ENCODE data around the gene RAP1GAP2. TPM values are rescaled to one million over a fixed set of nuclear protein-coding genes. Genes with fewer than 3 reads are reported as not detected.

Gene RAP1GAP2
- total and polyA plus RNA-seq, 5 donors = 29.7 to 62.1 (median 43.7) TPM

GRCh38 chr17:2800367-2800766 is 4.1 kb downstream of the RAP1GAP2 start:
- 55% methylated on average over 11 of the region's 11 CpGs for WGBS
- H3K9me3 ChIP-seq (ENCODE audit: control insufficient read depth, low read length) = no peaks in the 10 kb centered on the region
- DNase-seq (peak in 2 of 3 donors; percentile 21 to 34), ATAC-seq (peak in 1 of 2 donors; percentile 47)
- H3K4me1 ChIP-seq (ENCODE audit: control insufficient read depth, insufficient read depth, low read length) = no peaks in the 10 kb centered on the region
- no peaks in the 10 kb centered on the region for H3K27me3 ChIP-seq (ENCODE audit: control insufficient read depth, insufficient read depth)
- no peak overlapping the region for H3K27ac ChIP-seq (ENCODE audit: low read length)
- intact Hi-C loops (cut with DNase I) = no loop called here
- no peak overlapping the region for H3K4me3 ChIP-seq (ENCODE audit: low read length)

DNA sequence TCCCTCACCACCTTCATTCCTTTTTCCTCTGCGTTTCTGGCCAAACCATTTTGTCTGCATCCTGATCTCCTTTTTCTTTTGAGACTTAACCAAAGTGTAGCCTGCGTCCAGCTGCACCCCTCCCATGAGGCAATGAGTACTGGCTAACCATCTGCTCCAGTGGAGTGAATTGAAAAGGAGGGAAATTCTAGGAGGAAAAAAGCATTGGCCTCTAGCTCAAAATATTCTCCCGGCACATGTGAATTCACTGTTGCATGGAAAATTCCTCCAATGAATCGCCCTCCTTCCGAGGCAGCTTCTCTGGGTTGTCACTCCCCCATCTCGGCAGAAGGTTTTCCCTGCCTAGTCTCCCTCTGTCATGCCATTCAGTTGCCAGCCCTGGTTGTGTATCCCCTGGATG is 5.6 kb downstream of the RAP1GAP2 start:
- Histone ChIP-seq H3K4me3 (ENCODE audit: low read length) (no peak overlapping the region), H3K9me3 (ENCODE audit: control insufficient read depth, low read length) (no peaks in the 10 kb centered on the region), H3K4me1 (ENCODE audit: control insufficient read depth, insufficient read depth, low read length) (no peaks in the 10 kb centered on the region), H3K27ac (ENCODE audit: low read length) (no peak overlapping the region), H3K27me3 (ENCODE audit: control insufficient read depth, insufficient read depth) (no peaks in the 10 kb centered on the region)
- WGBS = 41% methylated on average over 6 of the region's 6 CpGs
- ATAC-seq (no peak), DNase-seq (no peak)
- intact Hi-C loops (cut with DNase I) = loop anchor here in 1 of 4 donors (2.0 kb wide), 1 partner anchor 41 kb away; no protein-coding TSS in a partner anchor

- no peak overlapping the region for H3K27ac ChIP-seq (ENCODE audit: low read length)
- H3K4me1 ChIP-seq (ENCODE audit: control insufficient read depth, insufficient read depth, low read length) = no peaks in the 10 kb centered on the region
- WGBS = 95% methylated on average over 8 of the region's 8 CpGs
- intact Hi-C loops (cut with DNase I) = loop anchor here in 1 of 4 donors (2.0 kb wide), 1 partner anchor 42 kb away; no protein-coding TSS in a partner anchor
- H3K4me3 ChIP-seq (ENCODE audit: low read length) = no peak overlapping the region
- H3K9me3 ChIP-seq (ENCODE audit: control insufficient read depth, low read length) = no peaks in the 10 kb centered on the region
- DNase-seq = no peak
- ATAC-seq = no peak
- no peaks in the 10 kb centered on the region for H3K27me3 ChIP-seq (ENCODE audit: control insufficient read depth, insufficient read depth)
These were observed 6.3 kb downstream of the RAP1GAP2 start for GRCh38 chr17:2802574-2802973.

DNA sequence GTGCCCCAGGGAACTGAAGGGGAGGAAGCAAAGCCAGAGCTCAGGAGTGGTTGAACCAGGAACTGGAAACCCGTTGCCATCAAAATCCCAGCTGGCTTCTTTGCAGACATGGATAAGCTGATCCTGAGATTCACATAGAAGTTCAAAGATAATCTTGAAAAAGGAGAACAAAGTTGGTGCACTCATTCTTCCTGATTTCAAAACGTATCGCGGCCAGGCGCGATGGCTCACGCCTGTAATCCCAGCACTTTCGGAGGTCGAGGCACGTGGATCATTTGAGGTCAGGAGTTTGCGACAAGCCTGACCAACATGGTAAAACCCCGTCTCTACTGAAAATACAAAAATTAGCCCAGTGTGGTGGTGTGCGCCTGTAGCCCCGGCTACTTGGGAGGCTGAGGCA is 7.1 kb downstream of the RAP1GAP2 start:
- Histone ChIP-seq H3K4me1 (ENCODE audit: control insufficient read depth, insufficient read depth, low read length) (no peaks in the 10 kb centered on the region), H3K4me3 (ENCODE audit: low read length) (no peak overlapping the region), H3K27me3 (ENCODE audit: control insufficient read depth, insufficient read depth) (no peaks in the 10 kb centered on the region), H3K9me3 (ENCODE audit: control insufficient read depth, low read length) (no peaks in the 10 kb centered on the region), H3K27ac (ENCODE audit: low read length) (no peak overlapping the region)
- 84% methylated on average over 14 of the region's 14 CpGs for WGBS
- no peak for ATAC-seq
- DNase-seq = no peak
- intact Hi-C loops (cut with DNase I) = loop anchor here in 1 of 4 donors (2.0 kb wide), 1 partner anchor 43 kb away; no protein-coding TSS in a partner anchor

GRCh38 chr17:2803971-2804370 is 7.7 kb downstream of the RAP1GAP2 start:
- WGBS = 72% methylated on average over 4 of the region's 4 CpGs
- no peaks in the 10 kb centered on the region for H3K4me1 ChIP-seq (ENCODE audit: control insufficient read depth, insufficient read depth, low read length)
- H3K27ac ChIP-seq (ENCODE audit: low read length) = no peak overlapping the region
- H3K27me3 ChIP-seq (ENCODE audit: control insufficient read depth, insufficient read depth) = no peaks in the 10 kb centered on the region
- DNase-seq (no peak), ATAC-seq (no peak)
- no peak overlapping the region for H3K4me3 ChIP-seq (ENCODE audit: low read length)
- no peaks in the 10 kb centered on the region for H3K9me3 ChIP-seq (ENCODE audit: control insufficient read depth, low read length)
- intact Hi-C loops (cut with DNase I) = loop anchor here in 1 of 4 donors (2.0 kb wide), 1 partner anchor 43 kb away; no protein-coding TSS in a partner anchor

DNA sequence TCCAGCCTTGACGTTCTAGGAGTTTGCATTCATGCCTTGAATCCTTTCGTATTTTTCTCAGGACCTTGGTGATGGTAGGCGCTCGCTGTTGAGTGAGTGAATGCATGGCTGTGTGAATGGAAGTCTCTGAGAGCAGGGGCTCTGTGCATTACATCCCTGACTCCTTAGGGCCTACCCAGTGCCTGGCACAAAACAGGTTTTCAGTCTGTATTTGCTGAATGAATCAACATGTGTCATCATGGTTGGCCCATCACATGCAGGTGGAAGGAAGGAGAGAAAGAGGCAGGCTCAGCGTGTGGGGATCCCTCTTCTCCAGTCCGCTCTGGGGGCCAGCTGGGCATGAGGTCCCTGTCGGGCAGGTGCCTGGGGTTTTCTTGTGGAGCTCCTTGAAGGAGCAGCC is 8.7 kb downstream of the RAP1GAP2 start:
- 86% methylated on average over 7 of the region's 7 CpGs for WGBS
- ATAC-seq (no peak), DNase-seq (no peak)
- intact Hi-C loops (cut with DNase I) = no loop called here
- H3K9me3 ChIP-seq (ENCODE audit: control insufficient read depth, low read length) = no peaks in the 10 kb centered on the region
- H3K4me3 ChIP-seq (ENCODE audit: low read length) = no peak overlapping the region
- H3K4me1 ChIP-seq (ENCODE audit: control insufficient read depth, insufficient read depth, low read length) = no peaks in the 10 kb centered on the region
- H3K27me3 ChIP-seq (ENCODE audit: control insufficient read depth, insufficient read depth) = no peaks in the 10 kb centered on the region
- H3K27ac ChIP-seq (ENCODE audit: low read length) = no peak overlapping the region

DNA sequence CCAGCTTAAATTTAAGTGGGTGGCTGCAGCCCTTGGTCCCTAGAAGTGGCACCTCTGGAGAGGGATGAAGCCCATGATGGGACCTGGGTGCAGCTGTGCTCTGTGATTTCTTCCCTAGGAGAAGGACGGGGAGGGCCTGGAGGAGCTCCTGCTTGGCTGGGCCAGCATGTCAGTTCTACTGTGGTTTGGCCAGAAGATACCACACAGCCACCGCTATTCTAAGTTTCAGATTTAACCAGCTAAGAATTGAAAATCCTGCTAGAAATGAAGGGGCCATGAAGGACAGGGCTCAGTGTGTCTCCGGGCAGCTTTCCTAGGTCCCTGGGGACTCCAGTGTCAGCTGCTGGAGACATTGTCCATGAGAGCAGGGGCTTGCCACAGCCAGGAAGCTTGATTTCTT is 9.7 kb downstream of the RAP1GAP2 start:
- ATAC-seq = no peak
- no peaks in the 10 kb centered on the region for H3K27me3 ChIP-seq (ENCODE audit: control insufficient read depth, insufficient read depth)
- no peak for DNase-seq
- intact Hi-C loops (cut with DNase I) = no loop called here
- WGBS = 60% methylated on average over 3 of the region's 3 CpGs
- H3K27ac ChIP-seq (ENCODE audit: low read length) = no peak overlapping the region
- H3K4me3 ChIP-seq (ENCODE audit: low read length) = no peak overlapping the region
- no peaks in the 10 kb centered on the region for H3K4me1 ChIP-seq (ENCODE audit: control insufficient read depth, insufficient read depth, low read length)
- H3K9me3 ChIP-seq (ENCODE audit: control insufficient read depth, low read length) = no peaks in the 10 kb centered on the region

- 89% methylated on average over 30 of the region's 30 CpGs for WGBS
- Histone ChIP-seq H3K9me3 (ENCODE audit: control insufficient read depth, low read length) (no peaks in the 10 kb centered on the region), H3K4me1 (ENCODE audit: control insufficient read depth, insufficient read depth, low read length) (no peaks in the 10 kb centered on the region), H3K27ac (ENCODE audit: low read length) (no peak overlapping the region), H3K27me3 (ENCODE audit: control insufficient read depth, insufficient read depth) (no peaks in the 10 kb centered on the region), H3K4me3 (ENCODE audit: low read length) (no peak overlapping the region)
- intact Hi-C loops (cut with DNase I) = no loop called here
- ATAC-seq (no peak), DNase-seq (peak in 1 of 3 donors; percentile 33)
These were observed 12.4 kb downstream of the RAP1GAP2 start for GRCh38 chr17:2808367-2809335.

GRCh38 chr17:2809337-2809736 is 13.1 kb downstream of the RAP1GAP2 start:
- intact Hi-C loops (cut with DNase I) = no loop called here
- WGBS = 91% methylated on average over 14 of the region's 14 CpGs
- ATAC-seq (no peak), DNase-seq (no peak)
- no peaks in the 10 kb centered on the region for H3K27me3 ChIP-seq (ENCODE audit: control insufficient read depth, insufficient read depth)
- no peak overlapping the region for H3K4me3 ChIP-seq (ENCODE audit: low read length)
- no peaks in the 10 kb centered on the region for H3K9me3 ChIP-seq (ENCODE audit: control insufficient read depth, low read length)
- H3K27ac ChIP-seq (ENCODE audit: low read length) = no peak overlapping the region
- no peaks in the 10 kb centered on the region for H3K4me1 ChIP-seq (ENCODE audit: control insufficient read depth, insufficient read depth, low read length)

GRCh38 chr17:2814049-2814448 is 17.8 kb downstream of the RAP1GAP2 start:
- Histone ChIP-seq H3K4me1 (ENCODE audit: control insufficient read depth, insufficient read depth, low read length) (no peaks in the 10 kb centered on the region), H3K27ac (ENCODE audit: low read length) (no peak overlapping the region), H3K9me3 (ENCODE audit: control insufficient read depth, low read length) (no peaks in the 10 kb centered on the region), H3K27me3 (ENCODE audit: control insufficient read depth, insufficient read depth) (no peaks in the 10 kb centered on the region), H3K4me3 (ENCODE audit: low read length) (no peak overlapping the region)
- ATAC-seq = peak in 1 of 2 donors; percentile 12
- no peak for DNase-seq
- WGBS = 59% methylated on average over 5 of the region's 5 CpGs
- intact Hi-C loops (cut with DNase I) = no loop called here
